Measurements from ENCODE around the gene TOX2. TPM values are rescaled to one million over a fixed set of nuclear protein-coding genes. Genes with fewer than 3 reads are reported as not detected.

Gene TOX2
- total and polyA plus RNA-seq, 5 donors from 2014 or later = 2.0 to 9.2 (median 3.4) TPM

- Mint-ChIP-seq H3K27me3 (no peaks in the 10 kb centered on the region), H3K4me3 (no peak overlapping the region), H3K9me3 (peaks cover 0 to under 1% (median 0%) of the 10 kb centered on the region in 7 donors), H3K4me1 (no peaks in the 10 kb centered on the region), H3K27ac (no peak overlapping the region), H3K36me3 (no peaks in the 10 kb centered on the region)
- H3K27me3 ChIP-seq (ENCODE audit: control insufficient read depth, insufficient read depth, low read length) = no peaks in the 10 kb centered on the region
- H3K27ac ChIP-seq (ENCODE audit: insufficient read depth, low read length, poor library complexity, severe bottlenecking) = no peak overlapping the region
- no peaks in the 10 kb centered on the region for H3K9me3 ChIP-seq (ENCODE audit: control insufficient read depth in 2 of 2, low read length in 2 of 2)
- H3K4me3 ChIP-seq (ENCODE audit: low read depth, low read length) = no peak overlapping the region
- no peaks in the 10 kb centered on the region for H3K4me1 ChIP-seq (ENCODE audit: control insufficient read depth, insufficient read depth, low read length, poor library complexity, severe bottlenecking)
- no peaks in the 10 kb centered on the region for H3K36me3 ChIP-seq (ENCODE audit: control insufficient read depth, insufficient read depth, low read length)
- no peak for DNase-seq
- no peak for ATAC-seq (ENCODE audit: low read depth in 2 of 2)
Measured at GRCh38 chr20:44050327-44050726, 135.7 kb downstream of the TOX2 start.

GRCh38 chr20:44050925-44051660 is 136.4 kb downstream of the TOX2 start:
- H3K4me3 Mint-ChIP-seq = no peak overlapping the region
- no peak overlapping the region for H3K27ac Mint-ChIP-seq
- Histone ChIP-seq H3K27me3 (ENCODE audit: control insufficient read depth, insufficient read depth, low read length) (no peaks in the 10 kb centered on the region), H3K4me3 (ENCODE audit: low read depth, low read length) (no peak overlapping the region), H3K9me3 (ENCODE audit: control insufficient read depth in 2 of 2, low read length in 2 of 2) (no peaks in the 10 kb centered on the region), H3K4me1 (ENCODE audit: control insufficient read depth, insufficient read depth, low read length, poor library complexity, severe bottlenecking) (peaks cover under 1% of the 10 kb centered on the region), H3K27ac (ENCODE audit: insufficient read depth, low read length, poor library complexity, severe bottlenecking) (no peak overlapping the region), H3K36me3 (ENCODE audit: control insufficient read depth, insufficient read depth, low read length) (no peaks in the 10 kb centered on the region)
- ATAC-seq (ENCODE audit: low read depth in 2 of 2) = no peak
- DNase-seq = no peak
- no peaks in the 10 kb centered on the region for H3K36me3 Mint-ChIP-seq
- no peaks in the 10 kb centered on the region for H3K27me3 Mint-ChIP-seq
- peaks cover 0 to 3% (median 0%) of the 10 kb centered on the region in 4 donors for H3K4me1 Mint-ChIP-seq
- peaks cover 0 to 2% (median 0%) of the 10 kb centered on the region in 7 donors for H3K9me3 Mint-ChIP-seq

- Mint-ChIP-seq H3K4me3 (no peak overlapping the region), H3K36me3 (no peaks in the 10 kb centered on the region), H3K4me1 (peaks cover 0 to 3% (median 0%) of the 10 kb centered on the region in 4 donors), H3K27me3 (no peaks in the 10 kb centered on the region), H3K27ac (no peak overlapping the region), H3K9me3 (peaks cover 0 to 2% (median 0%) of the 10 kb centered on the region in 7 donors)
- Histone ChIP-seq H3K9me3 (ENCODE audit: control insufficient read depth in 2 of 2, low read length in 2 of 2) (no peaks in the 10 kb centered on the region), H3K27ac (ENCODE audit: insufficient read depth, low read length, poor library complexity, severe bottlenecking) (no peak overlapping the region), H3K27me3 (ENCODE audit: control insufficient read depth, insufficient read depth, low read length) (no peaks in the 10 kb centered on the region), H3K36me3 (ENCODE audit: control insufficient read depth, insufficient read depth, low read length) (no peaks in the 10 kb centered on the region), H3K4me3 (ENCODE audit: low read depth, low read length) (no peak overlapping the region), H3K4me1 (ENCODE audit: control insufficient read depth, insufficient read depth, low read length, poor library complexity, severe bottlenecking) (peaks cover 3% of the 10 kb centered on the region)
- no peak for ATAC-seq (ENCODE audit: low read depth in 2 of 2)
- DNase-seq = no peak
Measured at GRCh38 chr20:44051661-44052000, 137.0 kb downstream of the TOX2 start.

- H3K27ac Mint-ChIP-seq = no peak overlapping the region
- no peak overlapping the region for H3K4me3 Mint-ChIP-seq
- H3K4me1 Mint-ChIP-seq = peaks cover 0 to 3% (median 0%) of the 10 kb centered on the region in 4 donors
Measured at GRCh38 chr20:44052166-44052565, 137.5 kb downstream of the TOX2 start.

GRCh38 chr20:44053046-44053445 is 138.4 kb downstream of the TOX2 start:
- H3K36me3 Mint-ChIP-seq = no peaks in the 10 kb centered on the region
- no peaks in the 10 kb centered on the region for H3K27me3 Mint-ChIP-seq
- no peak for DNase-seq
- H3K27me3 ChIP-seq (ENCODE audit: control insufficient read depth, insufficient read depth, low read length) = no peaks in the 10 kb centered on the region
- ATAC-seq (ENCODE audit: low read depth in 2 of 2) = no peak
- no peaks in the 10 kb centered on the region for H3K9me3 ChIP-seq (ENCODE audit: control insufficient read depth in 2 of 2, low read length in 2 of 2)
- H3K4me3 Mint-ChIP-seq = no peak overlapping the region
- no peak overlapping the region for H3K27ac Mint-ChIP-seq
- H3K4me1 Mint-ChIP-seq = peaks cover 0 to 3% (median 0%) of the 10 kb centered on the region in 4 donors
- H3K4me1 ChIP-seq (ENCODE audit: control insufficient read depth, insufficient read depth, low read length, poor library complexity, severe bottlenecking) = peaks cover 3% of the 10 kb centered on the region
- peaks cover 0 to 2% (median 0%) of the 10 kb centered on the region in 7 donors for H3K9me3 Mint-ChIP-seq
- H3K4me3 ChIP-seq (ENCODE audit: low read depth, low read length) = no peak overlapping the region
- no peak overlapping the region for H3K27ac ChIP-seq (ENCODE audit: insufficient read depth, low read length, poor library complexity, severe bottlenecking)
- H3K36me3 ChIP-seq (ENCODE audit: control insufficient read depth, insufficient read depth, low read length) = no peaks in the 10 kb centered on the region

More at GRCh38 chr20:44052166-44052565, 137.5 kb downstream of the TOX2 start:
- no peaks in the 10 kb centered on the region for H3K27me3 ChIP-seq (ENCODE audit: control insufficient read depth, insufficient read depth, low read length)
- Mint-ChIP-seq H3K27me3 (no peaks in the 10 kb centered on the region), H3K9me3 (peaks cover 0 to 2% (median 0%) of the 10 kb centered on the region in 7 donors), H3K36me3 (no peaks in the 10 kb centered on the region)
- H3K36me3 ChIP-seq (ENCODE audit: control insufficient read depth, insufficient read depth, low read length) = no peaks in the 10 kb centered on the region
- no peak for ATAC-seq (ENCODE audit: low read depth in 2 of 2)
- H3K4me3 ChIP-seq (ENCODE audit: low read depth, low read length) = no peak overlapping the region
- no peak overlapping the region for H3K27ac ChIP-seq (ENCODE audit: insufficient read depth, low read length, poor library complexity, severe bottlenecking)
- H3K4me1 ChIP-seq (ENCODE audit: control insufficient read depth, insufficient read depth, low read length, poor library complexity, severe bottlenecking) = peaks cover 3% of the 10 kb centered on the region
- no peak for DNase-seq
- H3K9me3 ChIP-seq (ENCODE audit: control insufficient read depth in 2 of 2, low read length in 2 of 2) = no peaks in the 10 kb centered on the region

- no peaks in the 10 kb centered on the region for H3K36me3 ChIP-seq (ENCODE audit: control insufficient read depth, insufficient read depth, low read length)
- H3K4me3 ChIP-seq (ENCODE audit: low read depth, low read length) = no peak overlapping the region
- Mint-ChIP-seq H3K36me3 (no peaks in the 10 kb centered on the region), H3K4me3 (no peak overlapping the region), H3K4me1 (peaks cover 0 to 3% (median 1%) of the 10 kb centered on the region in 4 donors), H3K9me3 (peaks cover 0 to 2% (median 0%) of the 10 kb centered on the region in 7 donors), H3K27me3 (no peaks in the 10 kb centered on the region), H3K27ac (no peak overlapping the region)
- H3K9me3 ChIP-seq (ENCODE audit: control insufficient read depth in 2 of 2, low read length in 2 of 2) = no peaks in the 10 kb centered on the region
- ATAC-seq (ENCODE audit: low read depth in 2 of 2) (no peak), DNase-seq (no peak)
- H3K27me3 ChIP-seq (ENCODE audit: control insufficient read depth, insufficient read depth, low read length) = no peaks in the 10 kb centered on the region
- peaks cover 3% of the 10 kb centered on the region for H3K4me1 ChIP-seq (ENCODE audit: control insufficient read depth, insufficient read depth, low read length, poor library complexity, severe bottlenecking)
- no peak overlapping the region for H3K27ac ChIP-seq (ENCODE audit: insufficient read depth, low read length, poor library complexity, severe bottlenecking)
Measured at GRCh38 chr20:44054118-44054517, 139.5 kb downstream of the TOX2 start.

GRCh38 chr20:44054849-44055248 is 140.2 kb downstream of the TOX2 start:
- Mint-ChIP-seq H3K4me3 (no peak overlapping the region), H3K4me1 (peaks cover 0 to 3% (median 3%) of the 10 kb centered on the region in 4 donors), H3K9me3 (peaks cover 0 to 2% (median 0%) of the 10 kb centered on the region in 7 donors), H3K27ac (peak overlapping the region in 1 of 3 donors; percentile 70), H3K27me3 (no peaks in the 10 kb centered on the region), H3K36me3 (no peaks in the 10 kb centered on the region)
- no peaks in the 10 kb centered on the region for H3K36me3 ChIP-seq (ENCODE audit: control insufficient read depth, insufficient read depth, low read length)
- no peak overlapping the region for H3K4me3 ChIP-seq (ENCODE audit: low read depth, low read length)
- H3K27me3 ChIP-seq (ENCODE audit: control insufficient read depth, insufficient read depth, low read length) = no peaks in the 10 kb centered on the region
- ATAC-seq (ENCODE audit: low read depth in 2 of 2) = no peak
- DNase-seq = no peak
- H3K27ac ChIP-seq (ENCODE audit: insufficient read depth, low read length, poor library complexity, severe bottlenecking) = no peak overlapping the region
- no peaks in the 10 kb centered on the region for H3K9me3 ChIP-seq (ENCODE audit: control insufficient read depth in 2 of 2, low read length in 2 of 2)
- H3K4me1 ChIP-seq (ENCODE audit: control insufficient read depth, insufficient read depth, low read length, poor library complexity, severe bottlenecking) = peaks cover 3% of the 10 kb centered on the region
